ENCODE results near the gene GTF2H4.

GTF2H4 gene

DNA sequence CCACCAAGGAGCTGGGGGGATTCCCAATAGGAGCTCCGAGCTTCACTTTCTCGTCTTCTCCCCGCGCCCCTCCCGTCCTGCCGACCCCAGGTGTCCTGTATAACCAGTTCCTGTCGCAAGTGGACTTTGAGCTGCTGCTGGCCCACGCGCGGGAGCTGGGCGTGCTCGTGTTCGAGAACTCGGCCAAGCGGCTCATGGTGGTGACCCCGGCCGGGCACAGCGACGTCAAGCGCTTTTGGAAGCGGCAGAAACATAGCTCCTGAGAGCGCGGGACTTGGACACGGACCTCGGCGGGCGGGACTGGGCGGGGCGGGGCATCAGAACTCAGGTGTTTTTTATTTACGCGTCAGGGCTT, 5.7 kb downstream of the GTF2H4 start:
- peak overlapping the region; percentile 97 for H3K27ac ChIP-seq
- TF ChIP-seq, protein P1, sequence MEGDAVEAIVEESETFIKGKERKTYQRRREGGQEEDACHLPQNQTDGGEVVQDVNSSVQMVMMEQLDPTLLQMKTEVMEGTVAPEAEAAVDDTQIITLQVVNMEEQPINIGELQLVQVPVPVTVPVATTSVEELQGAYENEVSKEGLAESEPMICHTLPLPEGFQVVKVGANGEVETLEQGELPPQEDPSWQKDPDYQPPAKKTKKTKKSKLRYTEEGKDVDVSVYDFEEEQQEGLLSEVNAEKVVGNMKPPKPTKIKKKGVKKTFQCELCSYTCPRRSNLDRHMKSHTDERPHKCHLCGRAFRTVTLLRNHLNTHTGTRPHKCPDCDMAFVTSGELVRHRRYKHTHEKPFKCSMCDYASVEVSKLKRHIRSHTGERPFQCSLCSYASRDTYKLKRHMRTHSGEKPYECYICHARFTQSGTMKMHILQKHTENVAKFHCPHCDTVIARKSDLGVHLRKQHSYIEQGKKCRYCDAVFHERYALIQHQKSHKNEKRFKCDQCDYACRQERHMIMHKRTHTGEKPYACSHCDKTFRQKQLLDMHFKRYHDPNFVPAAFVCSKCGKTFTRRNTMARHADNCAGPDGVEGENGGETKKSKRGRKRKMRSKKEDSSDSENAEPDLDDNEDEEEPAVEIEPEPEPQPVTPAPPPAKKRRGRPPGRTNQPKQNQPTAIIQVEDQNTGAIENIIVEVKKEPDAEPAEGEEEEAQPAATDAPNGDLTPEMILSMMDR (IDR thresholded peaks at IDR 0.05), result no peak

DNA sequence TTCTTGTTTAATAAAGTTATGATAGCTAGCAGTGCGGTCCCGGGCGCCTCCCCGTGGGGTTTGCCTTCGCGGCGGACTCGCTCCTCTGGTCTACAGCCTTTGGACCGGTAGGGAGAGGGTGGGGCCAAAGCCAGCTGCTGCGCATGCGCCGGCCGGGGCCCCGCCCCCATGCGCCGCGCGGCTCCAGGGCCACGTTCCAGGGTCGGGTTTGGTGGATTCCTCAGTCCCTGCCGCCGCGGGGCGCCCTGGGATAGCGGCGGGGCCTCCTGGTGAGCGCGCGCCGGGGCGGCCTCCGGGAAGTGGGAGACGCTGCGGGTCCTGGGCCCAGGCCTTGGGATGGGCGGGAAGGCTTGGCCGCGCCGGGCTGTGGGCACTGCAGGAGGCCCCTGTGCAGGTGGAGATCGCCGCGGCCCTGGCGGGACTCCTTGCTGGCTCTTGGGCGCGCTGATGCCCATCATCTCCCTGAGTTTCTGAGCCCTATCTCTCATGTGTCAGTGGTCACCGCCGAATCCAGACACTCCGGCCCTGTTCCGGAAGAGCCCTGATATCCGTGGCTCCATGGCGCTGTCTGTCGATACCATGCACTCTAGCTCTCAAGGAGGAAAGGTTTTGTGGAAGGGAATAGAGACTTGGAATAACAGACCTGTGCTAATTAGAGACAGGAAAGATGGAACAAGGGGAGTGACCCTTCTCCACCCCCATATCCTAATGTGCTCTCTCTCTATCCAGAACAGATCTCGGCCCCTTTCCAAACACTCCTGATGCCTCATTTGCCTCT, 6.3 kb downstream of the GTF2H4 start, which contains the start of gene VARS2:
TSS of gene VARS2 (plus strand) at position 163 of the 778 bp plus-strand sequence. CDS start at position 762, 599 bp downstream.
- TF ChIP-seq ZFX (IDR thresholded peaks at IDR 0.05; ENCODE audit: borderline replicate concordance), result no peak
- TF ChIP-seq, protein P1 (IDR thresholded peaks at IDR 0.05), result peak; percentile 72
- peak within 1 kb of the TSS; percentile 97 for H3K27ac ChIP-seq

DNA sequence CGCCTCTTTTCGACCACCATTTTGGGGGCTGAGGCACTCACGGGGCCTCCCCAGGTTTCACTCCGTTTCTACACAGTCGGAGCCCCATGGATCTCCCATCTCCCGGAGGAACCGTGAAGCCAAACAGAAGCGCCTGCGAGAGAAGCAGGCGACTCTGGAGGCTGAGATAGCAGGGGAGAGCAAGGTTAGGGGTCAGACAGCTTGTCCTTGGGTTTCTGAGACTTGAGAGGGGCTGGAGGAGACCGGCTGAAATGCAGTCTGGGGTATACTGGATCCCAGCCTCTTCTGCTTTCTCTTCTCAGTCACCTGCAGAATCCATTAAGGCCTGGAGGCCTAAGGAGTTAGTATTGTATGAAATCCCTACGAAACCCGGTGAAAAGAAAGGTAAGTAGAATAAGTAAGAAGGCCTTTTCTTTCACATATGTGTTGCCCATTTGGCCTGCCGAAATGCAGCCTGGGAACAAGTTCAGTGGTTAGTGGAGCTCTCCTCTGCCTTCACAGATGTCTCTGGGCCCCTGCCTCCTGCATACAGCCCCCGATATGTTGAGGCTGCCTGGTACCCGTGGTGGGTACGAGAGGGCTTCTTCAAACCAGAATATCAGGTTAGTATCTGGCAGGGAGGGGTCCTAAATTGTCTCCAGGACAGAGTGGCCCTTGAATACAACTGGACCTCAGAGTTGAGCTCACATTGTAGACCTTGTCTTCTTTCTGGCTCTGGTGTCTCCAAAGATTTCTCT, 7.0 kb downstream of the GTF2H4 start:
- TF ChIP-seq, protein P1 (IDR thresholded peaks at IDR 0.05), result no peak
- TF ChIP-seq ZFX (IDR thresholded peaks at IDR 0.05; ENCODE audit: borderline replicate concordance), result no peak
- peak overlapping the region; percentile 97 for H3K27ac ChIP-seq

DNA sequence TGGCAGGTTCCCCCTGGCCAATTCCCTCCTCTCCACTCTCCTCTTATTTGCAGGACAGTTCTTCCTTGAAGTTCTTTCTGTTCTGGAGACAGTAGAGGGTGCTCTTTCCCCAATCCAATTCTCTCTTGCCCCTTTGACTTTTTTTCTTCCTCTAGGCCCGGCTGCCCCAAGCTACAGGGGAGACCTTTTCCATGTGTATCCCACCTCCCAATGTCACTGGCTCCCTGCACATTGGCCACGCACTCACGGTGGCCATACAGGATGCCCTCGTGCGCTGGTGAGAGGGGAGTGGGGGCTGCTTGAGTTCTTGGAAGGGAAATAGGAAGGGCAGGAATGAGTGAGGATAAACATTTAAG, 7.6 kb downstream of the GTF2H4 start:
- peak overlapping the region; percentile 97 for H3K27ac ChIP-seq
- no peak for TF ChIP-seq ZFX (IDR thresholded peaks at IDR 0.05; ENCODE audit: borderline replicate concordance)
- TF ChIP-seq, protein P1 (IDR thresholded peaks at IDR 0.05), result peak; percentile 79

DNA sequence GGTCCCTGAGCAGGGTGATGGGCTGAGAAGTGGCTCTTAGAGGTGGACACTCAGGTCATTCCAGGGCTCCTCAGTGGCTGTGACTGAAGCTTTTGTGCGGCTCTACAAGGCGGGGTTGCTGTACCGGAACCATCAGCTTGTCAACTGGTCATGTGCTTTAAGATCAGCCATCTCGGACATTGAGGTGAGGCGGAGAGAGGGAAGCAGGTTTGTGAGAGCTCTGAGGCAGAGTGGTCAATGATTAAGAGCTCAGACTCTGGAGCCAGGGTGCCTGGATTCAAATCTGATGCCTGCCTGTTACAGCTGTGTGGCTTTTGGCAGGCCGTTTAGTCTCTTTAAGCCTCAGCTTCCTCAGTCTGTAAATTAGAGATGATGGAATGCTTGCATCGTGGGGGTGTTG, 9.0 kb downstream of the GTF2H4 start:
- no peak for TF ChIP-seq ZFX (IDR thresholded peaks at IDR 0.05; ENCODE audit: borderline replicate concordance)
- TF ChIP-seq, protein P1 (IDR thresholded peaks at IDR 0.05), result no peak
- H3K27ac ChIP-seq, result no peak overlapping the region

DNA sequence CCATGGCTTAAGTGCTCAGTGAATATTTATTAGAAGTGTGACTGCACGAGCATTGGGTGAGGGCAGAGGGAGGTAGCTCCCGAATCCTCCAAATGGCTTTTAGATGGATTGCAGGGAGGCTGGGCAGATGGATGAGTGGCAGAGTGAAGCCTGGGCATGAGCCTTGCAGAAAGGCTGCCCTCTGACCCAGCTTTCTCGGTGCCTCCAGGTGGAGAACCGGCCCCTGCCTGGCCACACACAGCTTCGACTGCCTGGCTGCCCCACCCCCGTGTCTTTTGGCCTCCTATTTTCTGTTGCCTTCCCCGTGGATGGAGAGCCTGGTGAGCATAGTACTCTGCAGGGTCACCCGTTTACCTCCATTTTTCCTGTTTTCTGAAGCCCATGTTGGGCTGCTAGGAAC, 9.5 kb downstream of the GTF2H4 start:
- H3K27ac ChIP-seq, result no peak overlapping the region
- TF ChIP-seq, protein P1 (IDR thresholded peaks at IDR 0.05), result no peak
- TF ChIP-seq ZFX (IDR thresholded peaks at IDR 0.05; ENCODE audit: borderline replicate concordance), result no peak

DNA sequence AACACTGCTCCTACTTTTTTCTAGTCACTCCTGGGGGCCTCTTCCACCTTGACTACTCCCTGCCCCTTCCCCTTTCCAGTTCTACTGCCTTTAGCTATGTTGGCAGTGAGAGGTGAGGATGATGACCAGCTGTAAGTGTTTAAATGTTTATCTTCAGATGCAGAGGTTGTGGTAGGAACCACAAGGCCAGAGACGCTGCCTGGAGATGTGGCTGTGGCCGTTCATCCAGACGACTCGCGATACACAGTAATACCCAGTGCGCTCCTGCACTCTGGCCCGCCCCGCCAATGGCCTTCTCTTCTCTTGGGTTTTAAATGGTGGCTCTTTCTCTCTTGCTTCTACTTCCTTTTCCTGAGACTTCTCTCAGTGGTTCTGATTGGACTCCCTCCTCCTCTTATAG, 10.7 kb downstream of the GTF2H4 start:
- TF ChIP-seq, protein P1 (IDR thresholded peaks at IDR 0.05), result no peak
- no peak for TF ChIP-seq ZFX (IDR thresholded peaks at IDR 0.05; ENCODE audit: borderline replicate concordance)
- no peak overlapping the region for H3K27ac ChIP-seq

Data from 22Rv1 (cell line).